H1 (cell line): Measurements from ENCODE around the gene FCHO1. TPM values are rescaled to one million over a fixed set of nuclear protein-coding genes. Genes with fewer than 3 reads are reported as not detected.
A peak's percentile ranks its signal among the peaks of the same experiment; 100 is the strongest.

Experiments used
- CTCF ChIP-seq, 3 experiments: IDR thresholded peaks; 1 replicate in 2 of 3; 2 replicates in 1 of 3; pipeline versions ENCODE4 v1.5.1 to v1.6.1; 2011; ENCODE audit warnings: low read length in 3 of 3, mild to moderate bottlenecking in 3 of 3, inconsistent platforms in 2 of 3, low read depth in 1 of 3, moderate library complexity in 1 of 3; ENCODE audit not compliant: insufficient read depth in 1 of 3; ENCODE audit errors: control extremely low read depth in 1 of 3
- KDM1A ChIP-seq: fragments of 200-600, 300-600 bp; sonication (generic); IDR thresholded peaks from 2 replicates; pipeline ENCODE4 v1.7.1; 2016; ENCODE audit warnings: mild to moderate bottlenecking, low read length, borderline replicate concordance
- POU5F1 ChIP-seq: IDR thresholded peaks from 2 replicates; pipeline ENCODE4 v1.6.1; 2011; ENCODE audit warnings: low read depth, mild to moderate bottlenecking, low read length, moderate library complexity
- TCF12 ChIP-seq: IDR thresholded peaks from 2 replicates; pipeline ENCODE4 v1.6.1; 2011; ENCODE audit warnings: low read depth, mild to moderate bottlenecking, low read length
- polyA plus RNA-seq, 7 experiments: library from polyadenylated mRNA; depleted of rRNA in 3 of 7; stranded (reverse) in 5 of 7; unstranded in 2 of 7; fragments of >200 nt in 5 of 7; fragments of 200-250 nt in 2 of 7; gene quantifications; 1 replicate in 5 of 7; 2 replicates in 1 of 7; 4 replicates in 1 of 7; pipeline versions ENCODE4 v1.2.1 to v1.2.3, GENCODE V29; 2011 to 2013; ENCODE audit warnings: missing spikeins in 2 of 7, mixed read lengths in 2 of 7
- total RNA-seq: library from RNA; stranded (reverse); fragmentation: NEBNext Ultra II Directional; extraction: Animal tissue kit (Norgen Biotek cat#: 25700); gene quantifications from 2 replicates; pipeline ENCODE4 v1.2.1, GENCODE V29; 2021

FCHO1 gene
- total and polyA plus RNA-seq, 2 of the 8 experiments (the other 6 are each of a cell fraction or from before 2014, with no cell fraction given), result 13.0 to 25.9 TPM

GRCh38 chr19:17751103-17751911 lies at the start of gene FCHO1 (continued):
- TF ChIP-seq KDM1A, result 0 out of 2 replicates have a peak, but pooled peaks have one; percentile 50
- no peak for TF ChIP-seq POU5F1
- no peak for TF ChIP-seq TCF12
- TF ChIP-seq CTCF (IDR thresholded peaks at IDR 0.05; ENCODE audit: control extremely low read depth in 1 of 3, insufficient read depth in 1 of 3, low read depth in 1 of 3, low read length in 3 of 3), result no peak
